CD14-positive monocyte (primary cell): ENCODE data around the gene KCNJ11. TPM values are rescaled to one million over a fixed set of nuclear protein-coding genes. Genes with fewer than 3 reads are reported as not detected.

ENCODE experiments used
- DNase-seq, 3 donors: peaks; one replicate each; pipeline ENCODE4 v3.0.0-alpha.2; 2011 to 2022
- H2AFZ ChIP-seq: 2 replicates; pipeline ENCODE4 v1.6.0; 2012; ENCODE audit warnings: mild to moderate bottlenecking, low read depth, low read length, inconsistent platforms; ENCODE audit not compliant: insufficient read depth, poor library complexity, severe bottlenecking
- H3K27ac ChIP-seq, 2 donors: 1 replicate in 1 of 2; 2 replicates in 1 of 2; pipeline ENCODE4 v1.5.1; 2012 to 2013; ENCODE audit warnings: low read length in 2 of 2, control low read depth in 1 of 2, inconsistent platforms in 1 of 2, low read depth in 1 of 2, mild to moderate bottlenecking in 1 of 2
- H3K27me3 ChIP-seq, 2 donors: one replicate each; pipeline versions ENCODE4 v1.6.0 to v1.6.1; 2011 to 2013; ENCODE audit warnings: low read length in 2 of 2; ENCODE audit not compliant: control insufficient read depth in 2 of 2, insufficient read depth in 2 of 2
- H3K36me3 ChIP-seq, 2 donors: replicated peaks in 1 of 2; 1 replicate in 1 of 2; 2 replicates in 1 of 2; pipeline versions ENCODE4 v1.5.1 to v1.6.1; 2012 to 2013; ENCODE audit warnings: low read length in 2 of 2, control low read depth in 1 of 2, inconsistent platforms in 1 of 2, mild to moderate bottlenecking in 1 of 2; ENCODE audit not compliant: insufficient read depth in 2 of 2, control insufficient read depth in 1 of 2
- H3K4me1 ChIP-seq, 2 donors: 1 replicate in 1 of 2; 2 replicates in 1 of 2; pipeline versions ENCODE4 v1.5.1 to v1.6.1; 2012 to 2013; ENCODE audit warnings: low read length in 2 of 2, control low read depth in 1 of 2, inconsistent platforms in 1 of 2, mild to moderate bottlenecking in 1 of 2, moderate library complexity in 1 of 2; ENCODE audit not compliant: insufficient read depth in 2 of 2, control insufficient read depth in 1 of 2
- H3K4me2 ChIP-seq: replicated peaks from 2 replicates; pipeline ENCODE3; 2012; ENCODE audit warnings: low read length, moderate library complexity, mild to moderate bottlenecking; ENCODE audit not compliant: poor library complexity, severe bottlenecking; ENCODE audit errors: extremely low read depth
- H3K4me3 ChIP-seq, 3 experiments: fragments of 200-600 bp in 1 of 3; sonication (generic) in 1 of 3; replicated peaks in 1 of 3; 1 replicate in 2 of 3; 2 replicates in 1 of 3; pipeline ENCODE4 v1.5.1; 2011 to 2013; ENCODE audit warnings: low read length in 3 of 3, mild to moderate bottlenecking in 3 of 3, control low read depth in 2 of 3, low read depth in 2 of 3, inconsistent platforms in 1 of 3, moderate library complexity in 1 of 3
- H3K79me2 ChIP-seq: 2 replicates; pipeline ENCODE4 v1.6.0; 2012; ENCODE audit warnings: mild to moderate bottlenecking, control low read depth, inconsistent platforms, low read length, moderate library complexity; ENCODE audit not compliant: insufficient read depth
- H3K9ac ChIP-seq: 2 replicates; pipeline ENCODE4 v1.6.0; 2017; ENCODE audit warnings: low read length, mild to moderate bottlenecking; ENCODE audit not compliant: insufficient read depth, poor library complexity, severe bottlenecking
- H3K9me3 ChIP-seq, 2 donors: replicated peaks in 1 of 2; 1 replicate in 1 of 2; 2 replicates in 1 of 2; pipeline versions ENCODE4 v1.5.1 to v1.6.1; 2012 to 2013; ENCODE audit warnings: low read length in 2 of 2, control low read depth in 1 of 2; ENCODE audit not compliant: control insufficient read depth in 1 of 2, insufficient read depth in 1 of 2
- H4K20me1 ChIP-seq: 2 replicates; pipeline ENCODE4 v1.6.0; 2012; ENCODE audit warnings: mild to moderate bottlenecking, low read length, control low read depth, moderate library complexity; ENCODE audit not compliant: insufficient read depth
- H3K27ac Mint-ChIP-seq, 7 donors: one replicate each; pipeline ENCODE4 v1.8.0; 2020; ENCODE audit warnings: mild to moderate bottlenecking in 7 of 7, mixed read lengths in 7 of 7, moderate library complexity in 6 of 7, inconsistent platforms in 2 of 7
- H3K27me3 Mint-ChIP-seq, 3 donors: one replicate each; pipeline ENCODE4 v1.8.0; 2021 to 2022; ENCODE audit warnings: low read depth in 3 of 3, mild to moderate bottlenecking in 3 of 3, mixed read lengths in 3 of 3, moderate library complexity in 3 of 3, inconsistent platforms in 1 of 3
- H3K36me3 Mint-ChIP-seq, 2 donors: one replicate each; pipeline ENCODE4 v1.8.0; 2020; ENCODE audit warnings: mixed read lengths in 2 of 2, inconsistent platforms in 1 of 2, mild to moderate bottlenecking in 1 of 2
- H3K4me1 Mint-ChIP-seq: one replicate; pipeline ENCODE4 v1.8.0; 2020; ENCODE audit warnings: mild to moderate bottlenecking, mixed read lengths
- H3K4me3 Mint-ChIP-seq, 2 donors: one replicate each; pipeline ENCODE4 v1.8.0; 2020; ENCODE audit warnings: mild to moderate bottlenecking in 2 of 2, mixed read lengths in 2 of 2, moderate library complexity in 1 of 2
- H3K9me3 Mint-ChIP-seq, 7 donors: one replicate each; pipeline ENCODE4 v1.8.0; 2020 to 2022; ENCODE audit warnings: mixed read lengths in 7 of 7, mild to moderate bottlenecking in 6 of 7, moderate library complexity in 6 of 7, inconsistent platforms in 2 of 7
- WGBS: methylation state at CpG from one replicate; pipeline ENCODE4 v1.1.5; 2013; ENCODE audit warnings: missing lambda C conversion rate; ENCODE audit not compliant: insufficient coverage; 5-methylcytosine and 5-hydroxymethylcytosine counted together
- intact Hi-C, 2 donors: fragments of 100-400 bp; cut with micrococcal nuclease; formaldehyde crosslinking; loops; one replicate each; pipeline versions ENCODE4 v1.15.0 to v1.15.1; 2023
- polyA plus RNA-seq, 3 donors: library from polyadenylated mRNA; depleted of rRNA in 1 of 3; unstranded in 2 of 3; stranded (reverse) in 1 of 3; fragments of 300-500 nt in 2 of 3; fragments of >200 nt in 1 of 3; fragmentation: Illumina TruSeq in 2 of 3; gene quantifications; 1 replicate in 2 of 3; 2 replicates in 1 of 3; pipeline ENCODE4 v1.2.3, GENCODE V29; 2012 to 2021
- TF ChIP-seq, protein P1 (sequence below): fragments of 200-600 bp; IDR thresholded peaks from one replicate; pipeline ENCODE4 v1.8.0; 2022; ENCODE audit warnings: antibody characterized with exemption, mild to moderate bottlenecking

KCNJ11 gene
- polyA plus RNA-seq, 3 donors: 0.09 TPM; not detected in 2

DNA sequence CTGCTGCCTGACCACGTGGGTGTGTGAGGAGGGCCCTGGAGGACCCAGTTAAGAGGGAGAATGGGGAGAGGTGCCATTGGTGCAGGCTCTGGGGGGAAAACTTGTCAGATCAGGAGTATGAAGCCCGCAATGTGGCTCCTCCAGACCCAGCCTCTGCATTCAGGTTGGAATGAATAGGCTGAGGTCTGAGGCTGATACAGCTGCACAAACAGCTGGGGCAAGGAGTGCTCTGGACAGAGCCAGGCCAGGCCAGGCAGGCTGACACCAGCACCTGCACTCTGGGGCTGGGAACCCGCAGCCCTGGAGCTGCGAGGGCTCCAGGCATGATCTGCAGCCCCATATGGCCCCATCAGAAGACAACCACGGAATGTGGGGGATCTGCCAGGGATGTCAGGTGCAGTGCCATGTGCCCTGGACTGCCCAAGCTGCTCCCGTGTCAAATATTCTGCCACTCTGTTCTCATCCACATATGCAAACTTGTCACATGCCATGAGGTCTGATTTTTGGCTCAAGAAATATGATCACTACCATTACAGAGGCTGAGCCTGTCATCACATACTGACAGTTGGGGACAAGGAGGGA lies 27.2 kb upstream of the KCNJ11 start:
- H3K27me3 Mint-ChIP-seq: peaks cover 1 to 5% (median 4%) of the 10 kb centered on the region in 3 donors
- no peak for DNase-seq
- H3K9me3 ChIP-seq: no peaks in the 10 kb centered on the region
- H3K9me3 Mint-ChIP-seq: peaks cover 0 to 2% (median 0%) of the 10 kb centered on the region in 7 donors
- H3K36me3 ChIP-seq: no peaks in the 10 kb centered on the region
- H3K79me2 ChIP-seq: no peaks in the 10 kb centered on the region
- H2AFZ ChIP-seq: no peak overlapping the region
- no peaks in the 10 kb centered on the region for H3K4me1 ChIP-seq
- H3K27me3 ChIP-seq: no peaks in the 10 kb centered on the region
- H4K20me1 ChIP-seq: no peaks in the 10 kb centered on the region
- no peak overlapping the region for H3K4me3 ChIP-seq
- 93% methylated on average over 6 of the region's 6 CpGs for WGBS
- TF ChIP-seq, protein P1, sequence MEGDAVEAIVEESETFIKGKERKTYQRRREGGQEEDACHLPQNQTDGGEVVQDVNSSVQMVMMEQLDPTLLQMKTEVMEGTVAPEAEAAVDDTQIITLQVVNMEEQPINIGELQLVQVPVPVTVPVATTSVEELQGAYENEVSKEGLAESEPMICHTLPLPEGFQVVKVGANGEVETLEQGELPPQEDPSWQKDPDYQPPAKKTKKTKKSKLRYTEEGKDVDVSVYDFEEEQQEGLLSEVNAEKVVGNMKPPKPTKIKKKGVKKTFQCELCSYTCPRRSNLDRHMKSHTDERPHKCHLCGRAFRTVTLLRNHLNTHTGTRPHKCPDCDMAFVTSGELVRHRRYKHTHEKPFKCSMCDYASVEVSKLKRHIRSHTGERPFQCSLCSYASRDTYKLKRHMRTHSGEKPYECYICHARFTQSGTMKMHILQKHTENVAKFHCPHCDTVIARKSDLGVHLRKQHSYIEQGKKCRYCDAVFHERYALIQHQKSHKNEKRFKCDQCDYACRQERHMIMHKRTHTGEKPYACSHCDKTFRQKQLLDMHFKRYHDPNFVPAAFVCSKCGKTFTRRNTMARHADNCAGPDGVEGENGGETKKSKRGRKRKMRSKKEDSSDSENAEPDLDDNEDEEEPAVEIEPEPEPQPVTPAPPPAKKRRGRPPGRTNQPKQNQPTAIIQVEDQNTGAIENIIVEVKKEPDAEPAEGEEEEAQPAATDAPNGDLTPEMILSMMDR: no peak
- no peak overlapping the region for H3K4me2 ChIP-seq
- H3K4me1 Mint-ChIP-seq: no peaks in the 10 kb centered on the region
- no peak overlapping the region for H3K9ac ChIP-seq
- H3K27ac Mint-ChIP-seq: no peak overlapping the region
- no peak overlapping the region for H3K27ac ChIP-seq
- no peak overlapping the region for H3K4me3 Mint-ChIP-seq
- intact Hi-C loops: no loop called here
- no peaks in the 10 kb centered on the region for H3K36me3 Mint-ChIP-seq

DNA sequence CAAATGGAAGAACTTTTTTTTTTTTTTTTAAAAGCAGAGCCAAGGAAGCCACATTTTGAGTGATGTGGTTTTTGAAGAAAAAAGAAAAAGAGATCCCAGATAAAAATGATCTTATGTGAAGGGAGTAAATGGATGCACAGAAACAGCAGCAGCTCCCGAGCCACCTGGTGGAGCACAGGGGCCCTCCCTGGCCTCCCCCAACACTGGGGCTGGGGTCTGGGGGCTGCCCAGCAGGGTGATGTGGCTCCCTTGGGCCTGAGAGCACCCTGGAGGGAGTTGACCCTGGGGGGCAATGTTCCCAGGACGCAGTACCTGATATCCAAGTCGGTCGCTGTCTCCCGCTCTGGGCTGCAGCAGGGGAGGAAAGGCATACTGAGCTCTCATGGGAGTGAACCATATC lies 26.5 kb upstream of the KCNJ11 start:
- no peaks in the 10 kb centered on the region for H3K4me1 Mint-ChIP-seq
- Histone ChIP-seq H3K9ac (no peak overlapping the region), H3K27ac (no peak overlapping the region), H3K27me3 (no peaks in the 10 kb centered on the region), H3K9me3 (no peaks in the 10 kb centered on the region), H4K20me1 (no peaks in the 10 kb centered on the region), H3K79me2 (no peaks in the 10 kb centered on the region), H2AFZ (no peak overlapping the region), H3K4me2 (no peak overlapping the region), H3K36me3 (no peaks in the 10 kb centered on the region), H3K4me1 (no peaks in the 10 kb centered on the region), H3K4me3 (no peak overlapping the region)
- no peak for DNase-seq
- H3K36me3 Mint-ChIP-seq: no peaks in the 10 kb centered on the region
- TF ChIP-seq, protein P1: no peak
- intact Hi-C loops: no loop called here
- WGBS: 95% methylated on average over 4 of the region's 5 CpGs
- H3K27ac Mint-ChIP-seq: no peak overlapping the region
- H3K4me3 Mint-ChIP-seq: no peak overlapping the region
- H3K27me3 Mint-ChIP-seq: peaks cover 1 to 4% (median 3%) of the 10 kb centered on the region in 3 donors
- H3K9me3 Mint-ChIP-seq: peaks cover 0 to 2% (median 0%) of the 10 kb centered on the region in 7 donors
